ENCODE measurements around the gene LRRC15. TPM values are rescaled to one million over a fixed set of nuclear protein-coding genes. Genes with fewer than 3 reads are reported as not detected.

Gene LRRC15
- total and polyA plus RNA-seq, 8 donors: 0.03 to 6.2 (median 0.16) TPM

- TF ChIP-seq CTCF (IDR thresholded peaks at IDR 0.05): no peak
- peaks cover 6 to 45% of the 10 kb centered on the region in 2 donors for H3K27me3 ChIP-seq
- DNase-seq (no peak), ATAC-seq (no peak)
- no peak overlapping the region for H3K27ac ChIP-seq
- intact Hi-C loops (cut with DNase I): no loop called here
- H3K4me3 ChIP-seq: no peak overlapping the region
- H3K9me3 ChIP-seq: no peaks in the 10 kb centered on the region
- no peaks in the 10 kb centered on the region for H3K36me3 ChIP-seq
- peaks cover 0 to 8% of the 10 kb centered on the region in 2 donors for H3K4me1 ChIP-seq
Measured at GRCh38 chr3:194330160-194330559, 39.4 kb downstream of the LRRC15 start.

GRCh38 chr3:194329583-194329965 is 40.0 kb downstream of the LRRC15 start:
- intact Hi-C loops (cut with DNase I): loop anchor here in 1 of 2 donors (10.0 kb wide), 1 partner anchor 555 kb away; no protein-coding TSS in a partner anchor
- no peak for ATAC-seq
- H3K27ac ChIP-seq: no peak overlapping the region
- H3K36me3 ChIP-seq: no peaks in the 10 kb centered on the region
- H3K9me3 ChIP-seq: no peaks in the 10 kb centered on the region
- H3K4me1 ChIP-seq: peaks cover 0 to 8% of the 10 kb centered on the region in 2 donors
- H3K27me3 ChIP-seq: peaks cover 6 to 39% of the 10 kb centered on the region in 2 donors
- DNase-seq: no peak
- H3K4me3 ChIP-seq: no peak overlapping the region
- no peak for TF ChIP-seq CTCF (IDR thresholded peaks at IDR 0.05)

- ATAC-seq: no peak
- TF ChIP-seq CTCF (IDR thresholded peaks at IDR 0.05): no peak
- H3K27ac ChIP-seq: no peak overlapping the region
Measured at GRCh38 chr3:194328942-194329582, 40.5 kb downstream of the LRRC15 start.

GRCh38 chr3:194328053-194328657 is 41.4 kb downstream of the LRRC15 start:
- no peak for TF ChIP-seq CTCF (IDR thresholded peaks at IDR 0.05)
- intact Hi-C loops (cut with DNase I): loop anchor here in 1 of 2 donors (10.0 kb wide), 1 partner anchor 553 kb away; no protein-coding TSS in a partner anchor
- Histone ChIP-seq H3K4me1 (peaks cover 0 to 7% of the 10 kb centered on the region in 2 donors), H3K9me3 (no peaks in the 10 kb centered on the region), H3K27me3 (peaks cover 4 to 34% of the 10 kb centered on the region in 2 donors), H3K36me3 (no peaks in the 10 kb centered on the region), H3K4me3 (no peak overlapping the region), H3K27ac (no peak overlapping the region)
- no peak for DNase-seq
- no peak for ATAC-seq

More at GRCh38 chr3:194328942-194329582, 40.5 kb downstream of the LRRC15 start:
- no peaks in the 10 kb centered on the region for H3K9me3 ChIP-seq
- peaks cover 0 to 10% of the 10 kb centered on the region in 2 donors for H3K4me1 ChIP-seq
- peaks cover 6 to 37% of the 10 kb centered on the region in 2 donors for H3K27me3 ChIP-seq
- H3K4me3 ChIP-seq: no peak overlapping the region
- H3K36me3 ChIP-seq: no peaks in the 10 kb centered on the region
- intact Hi-C loops (cut with DNase I): loop anchor here in 1 of 2 donors (10.0 kb wide), 1 partner anchor 554 kb away; no protein-coding TSS in a partner anchor
- no peak for DNase-seq
